Measurements from ENCODE around the gene TRPM5.

Gene TRPM5

DNA sequence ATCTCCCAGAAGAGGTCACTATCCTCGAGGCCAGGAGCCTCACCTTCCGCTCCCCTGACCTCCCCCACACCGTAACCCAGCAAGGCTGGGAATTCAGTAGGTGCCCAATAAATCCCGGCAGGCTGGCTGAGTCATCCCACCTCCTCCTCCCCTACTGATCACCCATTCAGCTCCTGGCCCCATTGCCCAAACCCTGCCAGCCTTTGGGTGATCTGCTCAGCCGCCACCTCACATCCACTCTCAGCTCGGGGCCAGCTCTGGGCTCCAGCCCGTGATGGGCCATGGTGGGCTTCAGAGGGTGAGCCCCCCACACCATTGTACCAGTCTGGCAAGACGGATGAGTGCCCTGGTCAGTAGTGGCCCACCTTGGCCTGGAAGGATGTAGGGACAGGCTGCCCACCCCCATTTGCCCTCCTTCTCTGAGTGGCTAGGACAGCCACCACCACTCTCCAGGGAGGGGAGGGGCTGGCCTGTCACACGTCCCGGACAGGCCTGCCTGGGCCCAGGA is 8.2 kb downstream of the TRPM5 start:
- DNase-seq = no peak

DNA sequence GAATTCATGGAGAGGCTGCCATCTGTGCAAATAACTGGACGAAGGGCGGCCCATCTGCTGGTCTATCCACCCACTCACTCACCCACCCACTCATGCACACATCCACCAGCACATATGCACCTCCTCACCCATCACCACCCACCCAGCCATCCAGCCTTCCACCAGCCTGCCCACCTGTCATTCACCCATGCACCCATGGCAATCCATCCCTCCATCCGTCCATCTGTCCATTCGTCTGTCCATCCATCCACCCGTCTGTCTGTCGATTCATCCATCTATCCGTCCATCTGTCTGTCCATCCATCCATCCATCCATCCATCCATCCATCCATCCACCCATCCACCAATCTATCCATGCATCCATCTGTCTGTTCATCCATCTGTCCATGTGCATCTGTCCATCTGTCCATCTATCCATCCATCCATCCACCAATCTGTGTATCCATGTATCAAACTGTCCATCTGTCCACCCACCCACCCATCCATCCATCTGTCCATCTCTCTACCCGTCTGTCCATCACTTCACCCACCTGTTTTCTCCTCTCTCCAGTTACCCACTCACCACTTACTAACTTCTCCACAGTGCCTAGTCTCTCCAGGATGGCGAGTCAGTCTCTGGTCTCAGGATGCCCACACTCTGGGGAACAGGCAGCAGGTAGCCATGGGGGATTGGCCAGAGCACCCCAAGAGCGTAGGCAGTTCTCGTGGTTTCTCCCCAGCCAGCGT is 8.9 kb downstream of the TRPM5 start:
- no peak for DNase-seq

DNA sequence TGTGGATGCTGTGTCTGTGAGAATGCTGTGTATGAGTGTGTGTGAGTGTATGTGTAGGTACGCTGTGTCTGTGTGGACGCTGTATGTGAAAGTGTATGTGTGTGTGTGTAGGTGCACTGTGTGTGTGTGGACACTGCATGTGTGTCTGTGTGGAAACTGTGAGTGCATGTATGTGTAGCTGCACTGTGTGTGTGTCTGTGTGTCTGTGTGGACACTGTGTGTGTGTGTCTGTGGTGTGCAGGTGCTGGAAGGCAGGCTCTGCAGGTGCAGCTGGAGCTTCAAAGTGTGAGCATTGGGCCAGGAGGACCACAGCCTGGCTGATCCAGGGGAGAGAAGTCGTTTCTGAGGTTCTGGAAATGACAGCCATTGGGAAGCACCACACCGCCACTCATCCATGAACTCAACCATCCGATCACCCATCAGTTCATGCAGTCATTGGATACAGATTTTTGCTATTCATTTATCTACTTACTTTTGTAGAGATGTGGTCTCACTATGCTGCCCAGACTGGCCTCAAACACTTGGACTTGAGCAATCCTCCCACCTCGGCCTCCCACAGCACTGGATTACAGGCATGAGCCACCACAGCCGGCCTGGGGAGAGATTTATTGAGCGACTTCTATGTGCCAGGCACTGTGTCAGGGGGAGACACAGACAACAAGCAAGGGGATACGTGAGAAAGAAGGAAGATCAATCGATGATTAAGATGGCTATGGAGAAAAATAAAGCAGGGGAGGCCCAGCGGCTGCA is 9.6 kb downstream of the TRPM5 start:
- DNase-seq = no peak

DNA sequence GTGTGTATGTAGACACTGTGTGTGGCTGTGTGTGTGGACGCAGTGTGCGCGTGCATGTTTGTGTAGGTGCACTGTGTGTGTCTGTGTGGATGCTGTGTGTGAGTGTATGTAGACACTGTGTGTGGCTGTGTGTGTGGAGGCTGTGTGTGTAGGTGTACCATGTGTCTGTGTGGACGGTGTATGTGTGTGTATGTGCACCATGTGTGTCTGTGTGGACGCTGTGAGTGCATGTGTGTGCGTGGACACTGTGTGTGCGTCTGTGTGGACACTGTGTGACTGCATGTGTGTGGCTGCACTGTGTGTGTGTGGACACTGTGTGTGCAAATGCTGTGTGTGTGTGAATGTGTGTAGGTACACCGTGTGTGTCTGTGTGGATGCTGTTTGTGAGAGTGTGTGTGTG is 10.3 kb downstream of the TRPM5 start:
- DNase-seq = no peak

DNA sequence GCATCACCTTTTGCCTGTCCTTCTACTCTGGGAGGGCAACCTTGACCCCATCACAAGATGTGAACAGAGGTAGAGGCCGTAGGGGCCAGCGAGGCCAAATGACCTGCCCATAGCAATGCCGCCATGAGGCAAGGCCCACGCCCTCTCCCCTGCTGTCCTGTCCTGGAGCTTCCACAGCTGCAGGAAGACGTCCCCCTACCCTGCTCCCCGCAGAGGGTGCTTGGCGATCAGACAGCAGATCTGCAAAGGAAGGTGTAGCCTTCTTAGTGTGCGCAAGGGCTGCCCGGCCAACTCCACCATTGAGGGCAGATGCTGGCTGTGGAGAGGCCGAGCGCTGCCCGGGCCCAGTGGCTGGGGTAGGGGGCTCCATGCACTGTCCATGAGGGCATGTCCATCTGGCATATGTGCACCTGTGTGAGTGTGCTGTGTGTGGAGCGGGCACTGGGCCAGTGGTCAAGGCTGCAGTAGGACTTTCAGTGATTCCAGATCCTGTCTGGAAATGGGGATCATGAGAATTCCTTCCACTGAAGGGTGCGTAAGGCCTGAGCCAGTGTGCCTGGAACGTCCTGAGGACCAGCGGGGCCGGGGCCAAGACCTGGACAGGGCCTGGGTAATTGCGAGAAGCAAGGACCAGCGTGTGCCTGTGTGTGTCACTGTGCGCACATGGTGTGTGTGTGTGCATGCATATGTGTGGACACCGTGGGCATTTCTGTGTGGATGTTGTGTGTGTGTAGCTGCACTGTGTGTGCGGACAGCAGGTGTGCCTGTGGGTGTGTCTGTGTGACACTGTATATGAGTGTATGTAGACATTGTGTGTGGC is 11.0 kb downstream of the TRPM5 start:
- no peak for DNase-seq

DNA sequence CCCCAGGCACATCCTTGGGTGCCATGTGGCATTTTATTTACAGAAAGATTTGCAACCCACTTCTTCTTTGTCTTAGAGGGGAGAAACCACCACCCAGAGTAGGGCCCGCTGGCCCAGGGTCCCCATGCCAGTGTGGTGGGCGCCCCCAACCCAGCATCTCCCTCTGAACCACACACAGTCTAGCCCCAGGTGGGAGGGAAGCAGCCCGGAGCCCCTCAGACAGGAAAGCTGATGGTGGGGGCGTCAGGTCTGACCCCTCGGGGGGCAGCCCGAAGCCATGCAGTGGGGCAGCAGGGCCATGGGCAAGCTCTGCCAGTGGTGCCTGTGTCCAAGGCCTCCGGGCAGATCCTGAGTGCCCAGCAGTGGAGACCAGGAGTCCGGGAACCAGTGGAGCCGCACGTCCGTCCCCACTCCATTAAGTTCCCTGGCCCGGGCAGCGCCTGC is 11.7 kb downstream of the TRPM5 start:
- DNase-seq = no peak

DNA sequence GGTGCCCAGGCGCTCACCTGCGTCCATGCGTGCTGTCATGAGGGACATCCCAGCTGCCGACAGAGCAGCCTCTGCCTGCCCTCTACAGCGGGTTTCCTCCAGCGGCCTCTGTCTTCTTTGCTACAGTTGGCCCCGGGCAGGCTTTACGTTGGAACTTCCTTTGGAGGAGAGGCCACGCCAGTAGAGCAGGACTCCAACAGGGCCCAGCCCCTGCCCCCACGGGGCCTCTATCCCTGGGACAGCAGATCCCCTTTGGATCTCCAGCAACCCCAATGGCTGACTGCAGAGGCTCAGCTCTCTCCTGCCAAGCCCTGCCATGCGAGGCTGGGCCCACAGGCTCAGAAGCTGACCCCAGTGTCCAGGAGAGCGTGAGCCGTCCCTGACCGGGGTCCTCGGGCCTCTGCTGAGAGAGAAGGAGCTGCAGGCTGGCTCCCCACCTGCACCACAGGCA is 12.1 kb downstream of the TRPM5 start:
- no peak for DNase-seq

DNA sequence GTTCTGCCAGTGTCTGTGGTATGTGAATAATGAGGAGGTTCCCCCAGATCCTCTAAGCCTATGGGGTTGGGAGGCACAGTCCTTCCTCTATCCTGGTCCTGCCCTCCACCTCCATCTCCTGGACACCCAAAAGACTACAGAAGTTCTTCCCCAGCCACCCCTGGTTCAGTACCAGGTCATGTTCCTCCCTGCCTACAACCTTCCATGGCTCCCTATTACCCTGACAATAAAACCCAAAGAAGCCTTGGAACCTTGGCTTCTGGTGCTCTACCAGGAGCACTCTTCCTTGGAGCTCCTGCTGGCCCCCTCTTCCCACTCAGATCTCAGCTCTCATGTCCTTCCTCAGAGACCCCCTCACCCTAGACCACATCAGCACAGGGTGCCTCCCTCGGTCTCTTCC is 12.9 kb downstream of the TRPM5 start:
- DNase-seq = no peak

DNA sequence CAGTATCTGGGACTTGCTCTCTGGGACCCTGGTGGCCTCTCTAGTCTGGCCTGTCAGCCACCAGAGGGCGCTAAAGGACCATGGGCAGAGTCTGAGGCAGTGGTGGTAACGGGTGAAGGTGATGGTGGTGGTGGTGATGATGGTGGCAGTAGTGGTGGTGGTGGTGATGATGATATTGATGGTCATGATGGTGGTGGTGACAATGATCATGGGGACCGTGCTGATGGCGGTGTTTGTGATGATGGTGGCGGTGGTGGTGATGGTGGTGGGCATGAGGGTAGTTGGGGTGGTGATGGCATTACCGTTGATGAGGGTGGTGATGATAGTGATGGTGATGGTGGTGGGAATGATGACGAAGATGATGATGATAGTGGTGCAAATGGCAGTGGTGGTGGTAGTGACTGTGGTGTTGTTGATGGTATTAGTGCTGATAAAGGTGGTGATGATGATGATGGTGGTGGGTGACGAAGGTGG is 16.0 kb downstream of the TRPM5 start:
- peak; percentile 59 for DNase-seq

DNA sequence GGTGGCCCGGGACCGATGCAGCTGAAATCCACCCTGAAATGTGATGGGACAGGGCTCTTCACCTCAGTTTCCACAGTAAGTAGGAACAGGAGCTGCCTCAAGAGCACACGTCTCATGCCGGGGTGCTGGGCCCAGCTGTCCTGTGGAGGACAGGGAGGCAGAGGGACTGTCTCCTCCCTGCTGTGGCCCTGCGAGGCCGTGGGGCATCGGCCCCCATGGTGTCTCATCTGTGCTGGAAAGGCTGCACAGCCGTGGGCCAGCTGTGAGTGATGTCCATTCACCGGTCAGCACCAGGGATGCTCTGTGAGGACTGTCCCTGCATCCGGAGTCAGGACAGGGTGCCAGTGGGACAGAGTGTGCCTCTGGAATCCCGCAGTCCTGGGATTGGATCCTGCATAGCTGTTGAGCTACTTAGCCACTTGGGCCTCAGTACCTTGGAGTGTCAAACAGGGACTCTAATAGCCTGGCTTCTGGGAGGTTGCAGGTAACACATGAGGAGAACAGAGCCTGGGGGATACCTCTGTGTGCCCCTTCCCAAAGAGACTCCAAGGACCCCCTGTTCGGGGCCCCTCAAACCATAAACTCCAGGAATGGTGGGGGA is 16.5 kb downstream of the TRPM5 start:
- DNase-seq = no peak

DNA sequence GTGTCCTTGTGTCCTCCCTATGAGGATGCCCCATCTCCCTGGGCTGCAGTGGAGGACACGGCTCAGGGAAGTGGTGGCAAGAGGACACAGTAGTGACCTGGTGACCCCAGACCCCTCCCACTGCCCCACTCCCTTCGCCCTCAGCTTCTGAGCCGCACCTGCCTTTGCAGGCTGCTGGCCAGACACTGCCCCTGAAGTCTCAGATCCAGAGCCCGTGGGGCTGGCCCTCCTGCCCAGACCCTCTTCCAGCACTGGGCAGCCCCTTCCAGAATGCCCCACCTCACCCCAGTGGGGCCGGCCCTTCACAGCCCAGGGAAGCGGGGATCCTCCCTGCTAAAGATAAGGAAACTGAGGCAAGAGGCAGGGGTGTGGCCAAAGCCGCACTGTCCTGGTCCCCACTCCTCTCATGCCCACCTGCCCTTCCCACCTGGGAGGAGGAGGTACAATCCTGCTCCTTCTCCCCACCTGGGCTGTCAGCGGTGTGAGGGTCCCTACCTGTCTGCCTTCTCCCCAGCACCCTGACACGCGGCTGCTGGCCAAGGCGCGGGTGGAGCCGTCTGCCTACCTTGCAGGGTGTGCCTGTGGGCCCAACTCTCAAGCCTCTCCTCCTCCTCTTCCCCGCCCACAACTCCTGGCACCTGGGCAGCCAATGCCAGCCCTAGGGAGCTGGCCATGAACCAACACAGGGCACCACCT is 17.3 kb downstream of the TRPM5 start:
- no peak for DNase-seq

DNA sequence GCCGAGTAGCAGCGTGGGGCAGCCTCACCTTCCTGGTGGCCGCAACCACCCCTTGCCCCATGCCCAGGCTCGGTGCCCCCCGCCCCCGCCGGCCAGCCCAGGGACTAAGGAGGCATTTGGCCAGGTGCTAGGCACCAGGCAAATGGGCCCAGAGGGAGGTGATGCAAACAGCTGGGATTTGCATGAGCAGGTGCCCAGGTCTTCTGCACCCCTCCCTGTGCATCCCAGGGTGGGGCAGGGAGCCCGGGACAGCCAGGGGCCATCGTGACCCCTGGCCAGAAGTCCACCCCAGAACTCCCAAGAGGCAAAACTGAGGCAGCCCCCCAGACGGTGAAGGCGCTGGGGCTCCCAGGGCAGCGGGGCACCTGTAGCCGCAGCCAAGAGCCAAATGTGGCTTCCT is 18.1 kb downstream of the TRPM5 start:
- no peak for DNase-seq

DNA sequence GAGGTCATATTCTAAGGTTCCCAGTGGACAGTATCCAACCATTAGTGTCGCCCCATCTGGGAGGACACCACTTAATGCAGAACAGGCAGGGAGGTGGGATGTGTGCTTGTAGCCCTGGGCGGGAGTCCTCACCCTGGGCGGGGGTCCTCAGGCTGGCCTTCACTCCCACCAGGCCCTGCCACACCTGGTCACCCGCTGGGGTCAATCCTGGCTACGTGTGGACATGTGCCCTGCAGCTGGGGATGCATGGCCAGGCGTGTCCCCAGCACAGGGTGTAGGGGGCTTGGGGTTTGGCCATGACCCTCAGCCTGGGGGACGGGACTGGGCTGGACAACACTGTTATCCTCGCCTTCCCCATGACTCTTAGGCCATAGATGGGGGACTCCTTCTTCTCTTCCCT is 18.8 kb downstream of the TRPM5 start:
- DNase-seq = no peak

DNA sequence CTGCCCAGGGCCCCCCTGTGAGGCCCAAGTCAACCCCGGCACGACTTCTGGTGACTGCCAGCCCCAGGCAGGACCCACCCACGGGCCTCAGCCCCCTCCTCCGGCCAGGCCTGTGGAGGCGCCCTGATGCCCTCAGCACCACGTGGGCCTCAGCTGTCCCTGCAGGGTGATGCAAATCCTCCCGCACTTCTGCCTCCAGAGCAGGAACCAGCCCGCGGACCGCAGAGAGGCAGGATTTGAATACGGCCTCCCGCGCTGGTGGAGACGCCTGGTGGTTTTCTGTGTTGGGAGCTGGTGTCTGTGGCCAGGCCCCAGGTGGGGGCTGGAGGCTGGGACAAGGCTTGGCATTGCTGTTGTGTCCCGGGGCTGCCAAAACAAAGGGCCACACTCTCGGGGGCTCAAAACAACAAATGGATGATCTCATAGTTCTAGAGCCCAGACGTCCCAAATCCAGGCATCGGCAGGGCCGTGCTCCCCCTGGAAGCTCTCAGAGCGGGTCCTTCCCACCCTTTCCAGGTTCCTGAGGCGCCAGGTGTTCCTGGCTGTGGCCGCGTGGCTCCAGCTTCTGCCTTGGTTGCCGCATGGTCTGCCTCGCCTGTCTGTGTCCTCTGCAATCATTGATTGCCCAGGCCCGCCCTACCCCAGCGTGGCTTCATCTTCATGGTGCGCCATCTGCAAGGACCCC is 19.4 kb downstream of the TRPM5 start:
- no peak for DNase-seq

DNA sequence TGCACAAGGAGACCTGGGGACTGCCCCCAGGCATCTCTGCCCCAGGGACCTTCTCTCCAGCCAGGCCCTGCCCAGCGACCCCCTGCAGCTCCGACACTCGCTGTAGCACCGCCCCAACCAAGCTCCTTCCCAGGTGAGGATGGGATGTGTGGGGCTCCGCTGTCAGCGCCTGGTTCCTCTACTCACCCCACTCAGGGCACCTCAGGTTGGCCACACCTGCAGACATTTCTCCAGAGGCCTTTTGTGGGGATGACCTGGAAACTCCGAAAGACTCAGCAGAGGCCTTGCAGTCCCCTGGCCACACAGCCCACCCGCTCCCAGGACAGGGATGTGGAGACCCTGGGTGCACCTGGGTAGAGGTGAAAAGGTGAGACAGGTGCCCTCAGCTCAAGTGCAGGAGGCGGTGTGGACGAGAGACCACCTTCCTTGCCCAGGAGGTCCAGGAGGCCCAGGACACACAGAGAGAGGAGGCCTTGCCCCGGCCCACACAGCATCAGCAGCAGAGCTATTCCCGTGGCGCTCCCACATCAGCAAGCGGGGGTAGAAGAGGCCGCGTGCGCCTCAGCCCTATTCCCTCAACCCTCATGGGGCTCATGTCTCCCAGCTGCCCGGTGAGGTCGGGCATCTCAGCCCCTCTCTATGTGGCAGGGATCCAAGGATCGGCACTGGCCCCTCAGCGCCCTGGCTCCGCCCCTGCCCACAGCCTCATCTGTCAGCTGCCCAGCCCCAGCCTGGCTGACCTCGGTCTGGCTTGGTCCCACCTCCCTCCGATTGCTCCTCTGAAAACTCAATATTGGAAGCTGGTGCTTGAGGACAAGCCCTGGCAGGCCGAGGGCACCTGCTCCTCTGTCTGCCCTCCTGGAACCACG is 20.9 kb downstream of the TRPM5 start:
- no peak for DNase-seq

DNA sequence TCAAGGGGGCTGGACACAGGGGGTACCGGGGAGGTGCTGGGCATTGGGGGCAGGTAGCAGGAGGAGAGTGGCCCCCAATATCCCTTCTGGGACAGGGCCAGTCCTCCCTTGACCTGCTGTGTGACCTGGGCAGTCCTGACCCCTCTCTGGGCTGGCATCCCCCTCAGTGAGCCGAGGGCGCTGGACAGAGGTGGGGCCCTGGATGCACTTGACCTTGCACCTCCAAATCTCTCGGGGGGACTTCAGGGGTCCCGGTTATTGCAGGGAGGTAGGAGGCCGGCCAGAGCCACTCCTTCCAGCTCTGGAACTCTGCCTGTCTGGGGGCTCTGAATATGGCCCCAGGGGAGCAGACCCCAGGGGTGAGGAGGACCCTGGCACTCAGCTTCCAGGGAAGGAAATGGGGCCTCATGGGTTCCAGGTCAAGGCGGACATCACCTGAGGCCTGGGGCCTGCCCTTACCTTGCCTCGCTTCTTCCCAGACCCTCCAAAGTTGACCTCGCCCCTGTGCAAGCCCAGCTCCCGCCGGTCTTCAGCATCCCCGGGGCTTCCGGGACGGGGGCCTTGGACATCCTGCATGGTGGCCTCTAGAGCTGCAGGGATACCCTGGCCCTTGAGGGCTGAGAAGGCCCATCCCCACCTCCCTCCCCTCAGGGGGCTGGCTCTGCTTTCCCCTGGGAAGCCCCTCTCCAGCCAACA is 21.7 kb downstream of the TRPM5 start:
- no peak for DNase-seq

DNA sequence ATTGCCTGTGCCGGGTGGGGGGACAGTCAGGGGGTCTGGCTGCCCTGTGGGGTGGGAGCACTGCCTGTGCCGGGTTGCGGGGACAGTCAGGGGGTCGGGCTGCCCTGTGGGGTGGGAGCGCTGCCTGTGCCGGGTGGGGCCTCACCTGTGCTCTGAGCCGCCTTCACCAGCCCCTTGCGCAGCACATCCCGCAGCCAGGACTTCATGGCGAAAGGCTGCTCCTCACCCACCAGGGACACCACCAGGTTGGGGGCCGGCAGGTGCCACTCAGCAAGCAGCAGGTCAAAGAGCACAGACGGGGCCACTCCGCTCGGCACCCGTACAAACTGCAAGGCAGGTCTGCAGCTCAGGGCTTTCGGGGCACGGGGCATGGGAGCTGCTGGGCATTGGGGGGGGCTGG is 22.3 kb downstream of the TRPM5 start:
- no peak for DNase-seq

DNA sequence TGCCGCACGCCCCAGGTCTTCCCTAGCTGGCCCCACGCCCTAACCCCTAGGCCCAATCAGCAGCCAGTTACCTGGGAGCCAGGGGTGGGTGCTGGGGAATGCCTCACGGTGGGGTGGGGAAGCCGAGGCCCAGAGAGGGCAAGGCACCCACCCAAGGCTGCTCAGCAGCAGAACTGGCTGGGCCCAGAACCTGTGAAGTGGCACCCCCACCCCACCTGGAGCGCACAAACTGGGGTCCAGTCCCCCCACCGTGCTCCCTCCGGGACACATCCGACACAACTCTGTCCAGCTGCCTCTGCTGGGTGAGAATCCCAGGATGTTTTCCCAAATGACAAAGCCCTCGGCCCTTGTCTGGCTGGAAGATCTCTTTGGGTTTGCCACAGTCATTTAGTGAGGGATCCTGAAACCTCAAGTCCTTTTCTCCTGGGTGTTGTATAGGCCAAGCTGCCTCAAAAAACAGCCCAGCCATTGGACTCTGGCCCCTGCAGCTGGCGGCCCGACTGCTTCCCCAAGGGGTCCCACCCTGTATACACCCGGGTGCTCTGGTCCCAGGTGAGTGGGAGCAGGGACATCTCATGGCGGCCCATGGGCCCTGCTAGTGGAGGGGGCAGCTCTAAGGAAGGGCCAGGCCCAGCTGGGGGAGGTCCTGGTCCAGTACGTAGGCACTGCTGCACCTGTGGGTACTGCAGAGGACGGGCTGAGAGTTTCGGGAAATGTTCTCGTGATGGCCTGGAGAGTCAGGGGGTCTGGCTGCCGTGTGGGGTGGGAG is 22.9 kb downstream of the TRPM5 start:
- DNase-seq = no peak

Data from NCI-H1092 (cell line).